GM12878 (cell line): Measurements from ENCODE around the gene PDLIM5. TPM values are rescaled to one million over a fixed set of nuclear protein-coding genes. Genes with fewer than 3 reads are reported as not detected.

Experiments used
- ATAC-seq: fragments of 200-7000 bp; cut with Tn5 transposase; 3 replicates; pipeline ENCODE4 v1.9.1; 2020; ENCODE audit warnings: mild to moderate bottlenecking, moderate library complexity
- BruUV-seq: library from RNA; stranded (reverse); fragments of 400-500 nt; replicated peaks from 2 replicates; lab custom pipeline; 2021; lab: Mats Ljungman, UMichigan
- CTCF ChIA-PET: fragments of 300-600 bp; sonication (Branson Sonifier 250); formaldehyde crosslinking; extraction: SDS; loops from one replicate; lab custom pipeline; 2021; ENCODE audit warnings: inconsistent platforms; lab: Yijun Ruan, JAX
- POLR2A ChIA-PET: fragments of 350-600 bp; formaldehyde crosslinking; extraction: SDS; loops from one replicate; lab custom pipeline; 2021; ENCODE audit warnings: inconsistent platforms; lab: Charles Lee
- RAD21 ChIA-PET: fragments of 300-600 bp; sonication (Branson Sonifier 250); formaldehyde crosslinking; loops from one replicate; lab custom pipeline; 2023; ENCODE audit warnings: antibody characterized with exemption; ENCODE audit not compliant: unreplicated experiment; lab: Charles Lee
- SMC1A ChIA-PET: fragments of 300-600 bp; sonication (Branson Sonifier 250); formaldehyde crosslinking; loops from one replicate; lab custom pipeline; 2023; ENCODE audit not compliant: unreplicated experiment, uncharacterized antibody; lab: Charles Lee
- DNase-seq: peaks from one replicate; pipeline ENCODE4 v3.0.0-alpha.2; 2011; ENCODE audit warnings: low read depth, low spot score
- FAIRE-seq: peaks from 3 replicates; lab custom pipeline; 2011; peaks lifted over from hg19 to GRCh38; lab: Jason Lieb, UNC
- H2AFZ ChIP-seq: 2 replicates; pipeline ENCODE4 v1.6.0; 2011; ENCODE audit warnings: low read depth, low read length, control low read depth; ENCODE audit not compliant: control insufficient read depth
- H3K27ac ChIP-seq: 2 replicates; pipeline ENCODE4 v1.5.1; 2011; ENCODE audit warnings: control low read depth; ENCODE audit not compliant: control insufficient read depth, insufficient read depth
- H3K27me3 ChIP-seq, 2 experiments: replicated peaks in 1 of 2; 2 replicates each; pipeline versions ENCODE4 v1.6.0 to v1.6.1; 2011; ENCODE audit warnings: low read length in 1 of 2; ENCODE audit not compliant: control insufficient read depth in 2 of 2, insufficient read depth in 2 of 2
- H3K36me3 ChIP-seq, 2 experiments: 2 replicates each; pipeline ENCODE4 v1.5.1; 2011; ENCODE audit warnings: low read length in 1 of 2; ENCODE audit not compliant: control insufficient read depth in 2 of 2, insufficient read depth in 2 of 2
- H3K4me1 ChIP-seq: 2 replicates; pipeline ENCODE4 v1.6.1; 2011; ENCODE audit warnings: mild to moderate bottlenecking, low read length, moderate library complexity, mixed read lengths; ENCODE audit not compliant: control insufficient read depth, insufficient read depth
- H3K4me2 ChIP-seq: 2 replicates; pipeline ENCODE4 v1.6.0; 2011; ENCODE audit warnings: control low read depth; ENCODE audit not compliant: control insufficient read depth, insufficient read depth
- H3K4me3 ChIP-seq: fragments of 200-600 bp; sonication (generic); 2 replicates; pipeline ENCODE4 v1.5.1; 2016
- H3K79me2 ChIP-seq: 2 replicates; pipeline ENCODE4 v1.6.0; 2011; ENCODE audit warnings: low read length; ENCODE audit not compliant: control insufficient read depth, insufficient read depth
- H3K9ac ChIP-seq: 2 replicates; pipeline ENCODE4 v1.8.0; 2011; ENCODE audit warnings: low read length, control low read depth, mixed read lengths; ENCODE audit not compliant: control insufficient read depth, insufficient read depth
- H3K9me3 ChIP-seq: replicated peaks from 3 replicates; pipeline ENCODE4 v1.5.1; 2011; ENCODE audit warnings: mild to moderate bottlenecking, low read length; ENCODE audit not compliant: control insufficient read depth, insufficient read depth
- H4K20me1 ChIP-seq: 2 replicates; pipeline ENCODE4 v1.6.0; 2011; ENCODE audit not compliant: control insufficient read depth, insufficient read depth
- BMI1 ChIP-seq: fragments of 450-650 bp; IDR thresholded peaks from 2 replicates; pipeline ENCODE4 v1.6.1; 2016; ENCODE audit warnings: mild to moderate bottlenecking, moderate library complexity, borderline replicate concordance
- CBX3 ChIP-seq: fragments of 200-600 bp; sonication (generic); IDR thresholded peaks from 2 replicates; pipeline ENCODE4 v1.6.1; 2016; ENCODE audit warnings: low read depth, borderline replicate concordance
- FOXM1 ChIP-seq: IDR thresholded peaks from 2 replicates; pipeline ENCODE4 v1.6.1; 2012; ENCODE audit warnings: low read depth, mild to moderate bottlenecking, inconsistent platforms, low read length, moderate library complexity
- HCFC1 ChIP-seq: fragments of 150-350 bp; IDR thresholded peaks from 2 replicates; pipeline ENCODE4 v1.6.1; 2014; ENCODE audit warnings: low read length
- KLF5 ChIP-seq: fragments of 450-650 bp; IDR thresholded peaks from 2 replicates; pipeline ENCODE4 v1.6.1; 2014; ENCODE audit warnings: mild to moderate bottlenecking; ENCODE audit not compliant: partially characterized antibody
- NR2C2 ChIP-seq: IDR thresholded peaks from 2 replicates; pipeline ENCODE4 v1.6.1; 2011; ENCODE audit warnings: borderline replicate concordance, low read depth; ENCODE audit not compliant: control insufficient read depth, insufficient read length
- RELA ChIP-seq: fragments of 450-650 bp; IDR thresholded peaks from 2 replicates; pipeline ENCODE4 v1.8.0; 2014; ENCODE audit warnings: borderline replicate concordance; ENCODE audit not compliant: partially characterized antibody
- RFX5 ChIP-seq: IDR thresholded peaks from 2 replicates; pipeline ENCODE4 v1.6.1; 2011; ENCODE audit warnings: low read depth, low read length, improper control_type of control experiment
- SREBF1 ChIP-seq: IDR thresholded peaks from 2 replicates; pipeline ENCODE4 v1.6.1; 2012; ENCODE audit warnings: mild to moderate bottlenecking, low read length
- TAF1 ChIP-seq: IDR thresholded peaks from 2 replicates; pipeline ENCODE4 v1.6.1; 2011; ENCODE audit warnings: mild to moderate bottlenecking, low read depth, low read length, borderline replicate concordance
- YBX1 ChIP-seq: fragments of 450-650 bp; IDR thresholded peaks from 2 replicates; pipeline ENCODE4 v1.6.1; 2016; ENCODE audit warnings: antibody characterized with exemption
- ZBED1 ChIP-seq: IDR thresholded peaks from 2 replicates; pipeline ENCODE4 v1.6.1; 2016; ENCODE audit warnings: borderline replicate concordance
- ZBTB40 ChIP-seq: fragments of 450-650 bp; IDR thresholded peaks from 2 replicates; pipeline ENCODE4 v1.6.1; 2016; ENCODE audit warnings: mild to moderate bottlenecking, moderate library complexity, borderline replicate concordance
- WGBS: methylation state at CpG from one replicate; pipeline ENCODE4 v1.1.6; 2016; ENCODE audit warnings: low lambda C conversion rate; ENCODE audit not compliant: insufficient replicate concordance, insufficient coverage; ENCODE audit errors: missing lambda C conversion rate; 5-methylcytosine and 5-hydroxymethylcytosine counted together
- in situ Hi-C: fragments of 300-500 bp; cut with MboI; formaldehyde crosslinking; loops from 9 replicates; pipeline ENCODE4 v1.14.3; 2018; ENCODE audit warnings: mixed read lengths
- intact Hi-C: fragments of 100-400 bp; cut with micrococcal nuclease; formaldehyde crosslinking; loops from one replicate; pipeline ENCODE4 v1.14.2; 2022; ENCODE audit not compliant: unreplicated experiment
- polyA plus RNA-seq, 11 experiments: library from polyadenylated mRNA; depleted of rRNA in 4 of 11; unstranded in 6 of 11; stranded (reverse) in 5 of 11; fragments of >200 nt; fragmentation: Nextera tagmentation in 4 of 11; fragmentation: Illumina TruSeq in 1 of 11; extraction: Ambion mirVana in 4 of 11; extraction: Trizol in 1 of 11; gene quantifications; 1 replicate in 1 of 11; 2 replicates in 10 of 11; pipeline versions ENCODE4 v1.2.1 to v1.2.3, GENCODE V29; 2011 to 2016; ENCODE audit warnings: inconsistent platforms in 2 of 11, missing spikeins in 2 of 11, low read depth in 1 of 11
- total RNA-seq, 4 experiments: library from RNA; depleted of rRNA in 3 of 4; stranded (reverse); fragments of >200 nt in 3 of 4; fragmentation: Illumina TruSeq in 1 of 4; extraction: Trizol in 1 of 4; gene quantifications; 2 replicates each; pipeline versions ENCODE4 v1.2.1 to v1.2.3, GENCODE V29; 2013 to 2021
- TF ChIP-seq, protein P1 (sequence below): fragments of 450-650 bp; IDR thresholded peaks from 2 replicates; pipeline ENCODE4 v1.6.1; 2018; ENCODE audit warnings: mild to moderate bottlenecking, low read depth, moderate library complexity; ENCODE audit not compliant: partially characterized antibody
- TF ChIP-seq, protein P2 (sequence below), 3 experiments: IDR thresholded peaks in 2 of 3; conservative IDR thresholded peaks in 1 of 3; 2 replicates each; pipeline ENCODE4 v1.5.1; 2011; ENCODE audit warnings: low read depth in 3 of 3, low read length in 3 of 3, mild to moderate bottlenecking in 3 of 3, control low read depth in 2 of 3, moderate library complexity in 2 of 3, inconsistent platforms in 1 of 3, mixed read lengths in 1 of 3; ENCODE audit not compliant: control insufficient read depth in 2 of 3, insufficient read depth in 1 of 3; ENCODE audit errors: extremely low read depth in 1 of 3

PDLIM5 gene
- total and polyA plus RNA-seq, 10 of the 15 experiments (the other 5 are each of a cell fraction or from before 2014, with no cell fraction given), result 10.0 to 52.9 (median 20.7) TPM

DNA sequence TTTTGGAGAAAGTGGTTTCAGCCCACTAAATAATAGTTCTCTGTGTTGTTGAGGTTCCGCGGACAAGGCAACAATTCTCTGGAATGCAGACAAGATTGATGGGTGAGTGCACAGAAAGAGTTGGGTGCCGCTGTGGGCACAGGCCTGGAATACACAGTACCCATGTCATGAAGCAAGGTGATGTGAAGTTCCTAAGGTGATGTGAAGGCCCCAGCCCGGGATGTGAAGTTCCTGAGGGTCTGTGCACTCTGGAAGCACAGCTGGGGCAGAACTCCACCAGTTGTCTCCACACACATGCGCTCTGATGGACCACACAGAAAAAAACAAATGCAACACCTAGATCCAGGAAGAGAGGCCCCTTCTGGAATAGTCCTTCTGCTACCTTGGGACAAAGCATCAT, 219.4 kb downstream of the PDLIM5 start:
- no peaks in the 10 kb centered on the region for H3K27me3 ChIP-seq
- H3K9ac ChIP-seq, result no peak overlapping the region
- FAIRE-seq, result no peak
- ChIA-PET CTCF (no interaction called here), POLR2A (no interaction called here), SMC1A (no interaction called here), RAD21 (interaction anchor here (1.1 kb wide), 1 partner anchor 262 kb away, joined by 3 read pairs; no protein-coding TSS in a partner anchor)
- H4K20me1 ChIP-seq, result no peaks in the 10 kb centered on the region
- H2AFZ ChIP-seq, result no peak overlapping the region
- no TSS peak for BruUV-seq
- in situ Hi-C loops (no loop called here), intact Hi-C loops (no loop called here)
- 60% methylated on average over 5 of the region's 5 CpGs for WGBS
- no peak for ATAC-seq
- H3K4me2 ChIP-seq, result no peak overlapping the region
- H3K4me1 ChIP-seq, result no peaks in the 10 kb centered on the region
- DNase-seq, result no peak
- H3K27ac ChIP-seq, result no peak overlapping the region
- no peaks in the 10 kb centered on the region for H3K9me3 ChIP-seq
- H3K36me3 ChIP-seq, result no peaks in the 10 kb centered on the region
- H3K79me2 ChIP-seq, result no peaks in the 10 kb centered on the region
- no peak overlapping the region for H3K4me3 ChIP-seq
- TF ChIP-seq, protein P1, sequence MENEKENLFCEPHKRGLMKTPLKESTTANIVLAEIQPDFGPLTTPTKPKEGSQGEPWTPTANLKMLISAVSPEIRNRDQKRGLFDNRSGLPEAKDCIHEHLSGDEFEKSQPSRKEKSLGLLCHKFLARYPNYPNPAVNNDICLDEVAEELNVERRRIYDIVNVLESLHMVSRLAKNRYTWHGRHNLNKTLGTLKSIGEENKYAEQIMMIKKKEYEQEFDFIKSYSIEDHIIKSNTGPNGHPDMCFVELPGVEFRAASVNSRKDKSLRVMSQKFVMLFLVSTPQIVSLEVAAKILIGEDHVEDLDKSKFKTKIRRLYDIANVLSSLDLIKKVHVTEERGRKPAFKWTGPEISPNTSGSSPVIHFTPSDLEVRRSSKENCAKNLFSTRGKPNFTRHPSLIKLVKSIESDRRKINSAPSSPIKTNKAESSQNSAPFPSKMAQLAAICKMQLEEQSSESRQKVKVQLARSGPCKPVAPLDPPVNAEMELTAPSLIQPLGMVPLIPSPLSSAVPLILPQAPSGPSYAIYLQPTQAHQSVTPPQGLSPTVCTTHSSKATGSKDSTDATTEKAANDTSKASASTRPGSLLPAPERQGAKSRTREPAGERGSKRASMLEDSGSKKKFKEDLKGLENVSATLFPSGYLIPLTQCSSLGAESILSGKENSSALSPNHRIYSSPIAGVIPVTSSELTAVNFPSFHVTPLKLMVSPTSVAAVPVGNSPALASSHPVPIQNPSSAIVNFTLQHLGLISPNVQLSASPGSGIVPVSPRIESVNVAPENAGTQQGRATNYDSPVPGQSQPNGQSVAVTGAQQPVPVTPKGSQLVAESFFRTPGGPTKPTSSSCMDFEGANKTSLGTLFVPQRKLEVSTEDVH, result no peak
- no peak for TF ChIP-seq CBX3
- TF ChIP-seq FOXM1, result no peak
- no peak for TF ChIP-seq ZBTB40
- no peak for TF ChIP-seq BMI1
- no peak for TF ChIP-seq NR2C2
- TF ChIP-seq RFX5, result no peak
- TF ChIP-seq HCFC1, result no peak
- TF ChIP-seq KLF5, result no peak
- no peak for TF ChIP-seq TAF1
- TF ChIP-seq ZBED1, result no peak
- no peak for TF ChIP-seq RELA
- no peak for TF ChIP-seq SREBF1
- TF ChIP-seq YBX1, result no peak
- TF ChIP-seq, protein P2, sequence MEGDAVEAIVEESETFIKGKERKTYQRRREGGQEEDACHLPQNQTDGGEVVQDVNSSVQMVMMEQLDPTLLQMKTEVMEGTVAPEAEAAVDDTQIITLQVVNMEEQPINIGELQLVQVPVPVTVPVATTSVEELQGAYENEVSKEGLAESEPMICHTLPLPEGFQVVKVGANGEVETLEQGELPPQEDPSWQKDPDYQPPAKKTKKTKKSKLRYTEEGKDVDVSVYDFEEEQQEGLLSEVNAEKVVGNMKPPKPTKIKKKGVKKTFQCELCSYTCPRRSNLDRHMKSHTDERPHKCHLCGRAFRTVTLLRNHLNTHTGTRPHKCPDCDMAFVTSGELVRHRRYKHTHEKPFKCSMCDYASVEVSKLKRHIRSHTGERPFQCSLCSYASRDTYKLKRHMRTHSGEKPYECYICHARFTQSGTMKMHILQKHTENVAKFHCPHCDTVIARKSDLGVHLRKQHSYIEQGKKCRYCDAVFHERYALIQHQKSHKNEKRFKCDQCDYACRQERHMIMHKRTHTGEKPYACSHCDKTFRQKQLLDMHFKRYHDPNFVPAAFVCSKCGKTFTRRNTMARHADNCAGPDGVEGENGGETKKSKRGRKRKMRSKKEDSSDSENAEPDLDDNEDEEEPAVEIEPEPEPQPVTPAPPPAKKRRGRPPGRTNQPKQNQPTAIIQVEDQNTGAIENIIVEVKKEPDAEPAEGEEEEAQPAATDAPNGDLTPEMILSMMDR (IDR thresholded peaks at IDR 0.05 in 2 of 3, conservative IDR thresholded peaks at IDR 0.05 in 1 of 3; ENCODE audit: control insufficient read depth in 2 of 3, extremely low read depth in 1 of 3, insufficient read depth in 1 of 3, low read depth in 3 of 3, low read length in 3 of 3), result no peak
